Calu3 (cell line): ENCODE results near the gene NRCAM. TPM values are rescaled to one million over a fixed set of nuclear protein-coding genes. Genes with fewer than 3 reads are reported as not detected.

Experiments
- BruUV-seq: library from RNA; stranded (reverse); fragments of 400-500 nt; replicated peaks from 2 replicates; lab custom pipeline; 2021; lab: Mats Ljungman, UMichigan
- CTCF ChIA-PET: fragments of 300-600 bp; sonication (Branson Sonifier 250); formaldehyde crosslinking; loops from one replicate; lab custom pipeline; 2022; ENCODE audit warnings: antibody characterized with exemption; lab: Charles Lee
- DNase-seq: peaks from one replicate; pipeline ENCODE4 v3.0.0; 2022
- H3K27ac Mint-ChIP-seq: one replicate; pipeline ENCODE4 v1.8.0; 2022; ENCODE audit warnings: mixed read lengths; ENCODE audit not compliant: unreplicated experiment
- H3K27me3 Mint-ChIP-seq: one replicate; pipeline ENCODE4 v1.8.0; 2022; ENCODE audit warnings: mixed read lengths; ENCODE audit not compliant: unreplicated experiment
- H3K36me3 Mint-ChIP-seq: one replicate; pipeline ENCODE4 v1.8.0; 2022; ENCODE audit warnings: mild to moderate bottlenecking, moderate library complexity, mixed read lengths; ENCODE audit not compliant: insufficient read depth, unreplicated experiment
- H3K4me1 Mint-ChIP-seq: one replicate; pipeline ENCODE4 v1.8.0; 2022; ENCODE audit warnings: mild to moderate bottlenecking, low read depth, mixed read lengths; ENCODE audit not compliant: unreplicated experiment
- H3K4me3 Mint-ChIP-seq: one replicate; pipeline ENCODE4 v1.8.0; 2022; ENCODE audit warnings: mild to moderate bottlenecking, low read depth, moderate library complexity, mixed read lengths; ENCODE audit not compliant: unreplicated experiment
- H3K9me3 Mint-ChIP-seq: one replicate; pipeline ENCODE4 v1.8.0; 2022; ENCODE audit warnings: low read depth, mixed read lengths; ENCODE audit not compliant: unreplicated experiment
- intact Hi-C: fragments of 100-400 bp; cut with micrococcal nuclease; formaldehyde crosslinking; loops from one replicate; pipeline ENCODE4 v1.10.0; 2022; ENCODE audit not compliant: unreplicated experiment
- total RNA-seq: library from RNA; stranded (reverse); gene quantifications from 2 replicates; pipeline ENCODE4 v1.2.3, GENCODE V29; 2022
- TF ChIP-seq, protein P1 (sequence below): fragments of 200-600 bp; IDR thresholded peaks from one replicate; pipeline ENCODE4 v1.8.0; 2022; ENCODE audit warnings: antibody characterized with exemption; ENCODE audit not compliant: unreplicated experiment

NRCAM gene
- total RNA-seq, 1 experiment from 2014 or later = 15.0 TPM

DNA sequence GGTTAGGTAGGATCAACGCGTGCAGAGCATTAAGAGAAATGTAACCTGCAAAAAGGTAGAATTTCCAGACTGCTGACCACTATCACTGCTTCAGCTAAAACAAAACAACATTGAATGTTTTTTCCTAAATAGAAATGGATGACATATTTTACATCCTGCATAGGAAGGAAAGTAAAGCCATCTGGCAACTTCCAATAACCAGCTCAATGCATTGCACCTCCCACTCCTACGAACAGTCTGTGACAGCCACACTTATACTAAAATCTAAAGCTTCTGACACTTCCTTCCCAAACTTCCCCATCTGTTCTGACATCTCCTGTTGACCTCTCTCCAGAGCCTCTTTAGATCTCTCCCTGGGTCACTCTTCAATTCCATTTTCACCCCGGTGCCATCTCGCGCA, 47.1 kb downstream of the NRCAM start:
- no peak overlapping the region for H3K4me3 Mint-ChIP-seq
- peaks cover 12% of the 10 kb centered on the region for H3K4me1 Mint-ChIP-seq
- TF ChIP-seq, protein P1, sequence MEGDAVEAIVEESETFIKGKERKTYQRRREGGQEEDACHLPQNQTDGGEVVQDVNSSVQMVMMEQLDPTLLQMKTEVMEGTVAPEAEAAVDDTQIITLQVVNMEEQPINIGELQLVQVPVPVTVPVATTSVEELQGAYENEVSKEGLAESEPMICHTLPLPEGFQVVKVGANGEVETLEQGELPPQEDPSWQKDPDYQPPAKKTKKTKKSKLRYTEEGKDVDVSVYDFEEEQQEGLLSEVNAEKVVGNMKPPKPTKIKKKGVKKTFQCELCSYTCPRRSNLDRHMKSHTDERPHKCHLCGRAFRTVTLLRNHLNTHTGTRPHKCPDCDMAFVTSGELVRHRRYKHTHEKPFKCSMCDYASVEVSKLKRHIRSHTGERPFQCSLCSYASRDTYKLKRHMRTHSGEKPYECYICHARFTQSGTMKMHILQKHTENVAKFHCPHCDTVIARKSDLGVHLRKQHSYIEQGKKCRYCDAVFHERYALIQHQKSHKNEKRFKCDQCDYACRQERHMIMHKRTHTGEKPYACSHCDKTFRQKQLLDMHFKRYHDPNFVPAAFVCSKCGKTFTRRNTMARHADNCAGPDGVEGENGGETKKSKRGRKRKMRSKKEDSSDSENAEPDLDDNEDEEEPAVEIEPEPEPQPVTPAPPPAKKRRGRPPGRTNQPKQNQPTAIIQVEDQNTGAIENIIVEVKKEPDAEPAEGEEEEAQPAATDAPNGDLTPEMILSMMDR = no peak
- CTCF ChIA-PET = no interaction called here
- intact Hi-C loops = no loop called here
- no peaks in the 10 kb centered on the region for H3K36me3 Mint-ChIP-seq
- H3K27ac Mint-ChIP-seq = no peak overlapping the region
- DNase-seq = no peak
- no peaks in the 10 kb centered on the region for H3K27me3 Mint-ChIP-seq
- no TSS peak for BruUV-seq
- no peaks in the 10 kb centered on the region for H3K9me3 Mint-ChIP-seq

DNA sequence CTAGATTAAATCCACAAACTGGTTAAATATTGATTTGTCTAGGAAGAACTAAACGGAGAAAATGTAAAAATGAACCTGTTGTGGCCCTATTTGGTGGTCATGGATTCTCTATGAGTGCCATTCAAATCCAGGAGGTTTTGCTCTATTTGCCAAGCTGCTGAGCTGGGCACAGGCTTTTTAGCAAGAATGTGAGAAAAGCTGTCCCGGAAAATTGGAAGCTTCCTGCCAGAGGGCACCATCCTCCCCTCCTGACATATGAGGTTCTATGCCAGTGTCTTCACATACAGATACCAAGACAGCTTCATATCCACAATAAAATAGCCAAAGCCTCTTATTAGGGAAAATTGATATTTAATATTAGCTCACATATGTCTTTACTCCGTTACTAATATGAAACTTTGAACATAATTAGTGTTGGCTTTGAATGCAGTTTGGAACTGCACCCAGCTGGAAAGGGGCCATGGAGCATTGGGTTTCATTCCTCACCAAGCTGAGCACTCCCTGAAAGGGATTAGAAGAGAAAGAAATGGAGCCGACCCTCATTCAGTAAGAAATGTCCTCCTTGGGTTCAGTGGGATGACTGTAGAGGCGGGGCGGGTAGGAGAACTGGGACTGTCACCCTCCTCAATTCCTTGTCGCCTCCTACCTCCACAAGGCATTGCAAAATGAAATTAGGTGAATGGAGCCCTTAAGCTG, 47.8 kb downstream of the NRCAM start:
- CTCF ChIA-PET = no interaction called here
- no peak for DNase-seq
- H3K9me3 Mint-ChIP-seq = no peaks in the 10 kb centered on the region
- no peak overlapping the region for H3K27ac Mint-ChIP-seq
- no peaks in the 10 kb centered on the region for H3K36me3 Mint-ChIP-seq
- BruUV-seq = no TSS peak
- TF ChIP-seq, protein P1 = no peak
- H3K4me3 Mint-ChIP-seq = no peak overlapping the region
- intact Hi-C loops = no loop called here
- no peaks in the 10 kb centered on the region for H3K27me3 Mint-ChIP-seq
- peaks cover 5% of the 10 kb centered on the region for H3K4me1 Mint-ChIP-seq

DNA sequence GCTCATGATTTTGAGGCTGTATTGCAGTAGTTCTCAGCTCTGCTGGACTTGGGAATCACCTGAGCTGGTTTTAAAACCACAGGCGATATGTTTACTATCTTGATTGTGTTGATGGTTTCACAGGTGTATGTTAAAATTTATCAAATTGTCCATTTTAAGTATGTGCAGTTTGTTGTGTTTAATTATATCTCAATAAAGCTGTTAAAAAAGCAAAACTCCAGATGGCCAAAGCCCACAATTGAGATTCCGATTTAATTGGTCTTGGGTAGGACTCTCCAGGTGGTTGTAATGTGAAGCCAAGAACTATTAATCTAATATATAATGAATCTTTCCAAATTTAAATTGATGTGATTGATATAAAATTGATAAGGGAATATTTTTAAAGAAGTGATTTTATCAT, 48.6 kb downstream of the NRCAM start:
- intact Hi-C loops = no loop called here
- Mint-ChIP-seq H3K36me3 (no peaks in the 10 kb centered on the region), H3K27ac (no peak overlapping the region), H3K27me3 (no peaks in the 10 kb centered on the region), H3K9me3 (no peaks in the 10 kb centered on the region), H3K4me3 (no peak overlapping the region), H3K4me1 (no peaks in the 10 kb centered on the region)
- no peak for DNase-seq
- TF ChIP-seq, protein P1 = no peak
- CTCF ChIA-PET = no interaction called here
- no TSS peak for BruUV-seq

DNA sequence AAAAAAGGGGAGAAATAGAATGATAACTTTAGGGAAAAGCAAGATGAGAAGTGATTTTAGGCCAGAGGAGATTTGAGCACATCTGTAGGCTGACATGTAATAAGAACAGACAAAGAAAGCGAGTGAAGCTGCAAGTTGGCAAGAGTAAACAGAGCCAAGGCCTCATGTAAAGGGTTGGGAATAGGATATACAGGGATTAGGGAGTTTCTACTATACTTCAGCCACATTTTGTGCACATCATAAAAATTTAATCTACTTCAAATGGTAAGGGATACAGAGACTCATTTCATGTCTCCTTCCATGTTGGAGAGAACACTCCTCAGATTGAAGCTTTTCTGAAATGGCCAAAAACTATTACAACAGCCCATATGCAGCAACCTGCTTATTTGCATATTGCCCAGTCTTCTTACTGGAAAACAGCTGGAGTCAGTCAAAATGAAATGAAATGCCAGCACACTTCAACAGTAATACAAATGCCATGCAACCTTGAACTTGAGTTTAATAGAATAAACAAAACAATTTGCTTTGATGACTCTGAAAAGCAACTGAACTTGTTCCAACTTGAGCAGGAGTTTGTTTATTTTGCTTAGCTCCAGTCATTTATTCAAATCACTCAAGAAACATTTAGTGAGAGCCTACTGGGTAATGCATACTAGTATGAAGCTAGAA, 49.9 kb downstream of the NRCAM start:
- no peak for DNase-seq
- TF ChIP-seq, protein P1 = no peak
- intact Hi-C loops = no loop called here
- no peak overlapping the region for H3K27ac Mint-ChIP-seq
- H3K27me3 Mint-ChIP-seq = no peaks in the 10 kb centered on the region
- H3K4me3 Mint-ChIP-seq = no peak overlapping the region
- no peaks in the 10 kb centered on the region for H3K36me3 Mint-ChIP-seq
- H3K4me1 Mint-ChIP-seq = no peaks in the 10 kb centered on the region
- CTCF ChIA-PET = no interaction called here
- BruUV-seq = no TSS peak
- no peaks in the 10 kb centered on the region for H3K9me3 Mint-ChIP-seq
